Tibial artery (tissue), 4 donors: ENCODE measurements around the gene ALDH18A1.

Experiments
- DNase-seq, 2 donors: peaks; one replicate each; pipeline ENCODE4 v3.0.0-alpha.2; 2019
- H3K27ac ChIP-seq, 2 donors: fragments of 200-600 bp; sonication (generic) in 1 of 2; 1 replicate in 1 of 2; 2 replicates in 1 of 2; pipeline ENCODE4 v1.5.1; 2018 to 2019; ENCODE audit warnings: mild to moderate bottlenecking in 1 of 2
- H3K27me3 ChIP-seq, 2 donors: fragments of 200-600 bp; sonication (generic) in 1 of 2; one replicate each; pipeline versions ENCODE4 v1.5.1 to v1.6.0; 2016 to 2019
- H3K36me3 ChIP-seq, 3 donors: fragments of 200-600 bp; sonication (generic) in 2 of 3; one replicate each; pipeline ENCODE4 v1.5.1; 2016 to 2019; ENCODE audit warnings: mild to moderate bottlenecking in 2 of 3
- H3K4me1 ChIP-seq, 4 donors: fragments of 200-600 bp; sonication (generic) in 2 of 4; 1 replicate in 3 of 4; 2 replicates in 1 of 4; pipeline ENCODE4 v1.5.1; 2016 to 2019
- H3K4me3 ChIP-seq, 2 donors: fragments of 200-600 bp; sonication (generic) in 1 of 2; 1 replicate in 1 of 2; 2 replicates in 1 of 2; pipeline ENCODE4 v1.5.1; 2018 to 2019; ENCODE audit warnings: mild to moderate bottlenecking in 2 of 2
- H3K9me3 ChIP-seq, 3 donors: fragments of 200-600 bp; sonication (generic) in 1 of 3; one replicate each; pipeline ENCODE4 v1.5.1; 2016 to 2019
- CTCF ChIP-seq, 2 experiments: fragments of 200-600 bp in 1 of 2; fragments of 450-650 bp in 1 of 2; IDR thresholded peaks; one replicate each; pipeline ENCODE4 v1.5.1; 2017 to 2019; ENCODE audit warnings: antibody characterized with exemption in 2 of 2, mild to moderate bottlenecking in 1 of 2, moderate library complexity in 1 of 2
- intact Hi-C: fragments of 100-400 bp; cut with DNase I; formaldehyde crosslinking; loops from one replicate; pipeline ENCODE4 v1.15.0; 2023; ENCODE audit warnings: low total_unique reads

Gene ALDH18A1

GRCh38 chr10:95648138-95648537, 8.4 kb downstream of the ALDH18A1 start:
- Histone ChIP-seq H3K36me3 (peaks cover 26 to 76% (median 33%) of the 10 kb centered on the region in 3 donors), H3K9me3 (no peaks in the 10 kb centered on the region), H3K4me3 (no peak overlapping the region), H3K27me3 (no peaks in the 10 kb centered on the region), H3K27ac (no peak overlapping the region), H3K4me1 (no peaks in the 10 kb centered on the region)
- no peak for TF ChIP-seq CTCF (IDR thresholded peaks at IDR 0.05)
- intact Hi-C loops: no loop called here
- DNase-seq: no peak

- no peak for DNase-seq
- intact Hi-C loops: no loop called here
- no peak overlapping the region for H3K4me3 ChIP-seq
- H3K9me3 ChIP-seq: no peaks in the 10 kb centered on the region
- TF ChIP-seq CTCF (IDR thresholded peaks at IDR 0.05): no peak
- H3K27me3 ChIP-seq: no peaks in the 10 kb centered on the region
- peaks cover 17 to 76% (median 32%) of the 10 kb centered on the region in 3 donors for H3K36me3 ChIP-seq
- H3K4me1 ChIP-seq: no peaks in the 10 kb centered on the region
- H3K27ac ChIP-seq: no peak overlapping the region
Measured at GRCh38 chr10:95646160-95646559, 10.4 kb downstream of the ALDH18A1 start.

GRCh38 chr10:95644901-95645300, 11.6 kb downstream of the ALDH18A1 start:
- Histone ChIP-seq H3K4me3 (no peak overlapping the region), H3K27ac (no peak overlapping the region), H3K4me1 (no peaks in the 10 kb centered on the region), H3K36me3 (peaks cover 17 to 78% (median 40%) of the 10 kb centered on the region in 3 donors), H3K9me3 (no peaks in the 10 kb centered on the region), H3K27me3 (no peaks in the 10 kb centered on the region)
- DNase-seq: no peak
- intact Hi-C loops: no loop called here
- no peak for TF ChIP-seq CTCF (IDR thresholded peaks at IDR 0.05)

GRCh38 chr10:95640891-95641315, 15.6 kb downstream of the ALDH18A1 start:
- H3K27ac ChIP-seq: no peak overlapping the region
- intact Hi-C loops: no loop called here

GRCh38 chr10:95637911-95638310, 18.6 kb downstream of the ALDH18A1 start:
- no peak for TF ChIP-seq CTCF (IDR thresholded peaks at IDR 0.05)
- H3K4me1 ChIP-seq: no peaks in the 10 kb centered on the region

More at GRCh38 chr10:95640891-95641315, 15.6 kb downstream of the ALDH18A1 start:
- Histone ChIP-seq H3K36me3 (peaks cover 29 to 81% (median 64%) of the 10 kb centered on the region in 3 donors), H3K4me1 (no peaks in the 10 kb centered on the region), H3K4me3 (no peak overlapping the region), H3K27me3 (no peaks in the 10 kb centered on the region), H3K9me3 (no peaks in the 10 kb centered on the region)
- TF ChIP-seq CTCF (IDR thresholded peaks at IDR 0.05): no peak
- no peak for DNase-seq

GRCh38 chr10:95637140-95637539, 19.4 kb downstream of the ALDH18A1 start:
- no peak overlapping the region for H3K4me3 ChIP-seq
- no peaks in the 10 kb centered on the region for H3K9me3 ChIP-seq
- no peaks in the 10 kb centered on the region for H3K4me1 ChIP-seq
- DNase-seq: no peak
- intact Hi-C loops: no loop called here
- no peak overlapping the region for H3K27ac ChIP-seq
- no peaks in the 10 kb centered on the region for H3K27me3 ChIP-seq
- no peak for TF ChIP-seq CTCF (IDR thresholded peaks at IDR 0.05)
- peaks cover 55 to 88% (median 83%) of the 10 kb centered on the region in 3 donors for H3K36me3 ChIP-seq

More at GRCh38 chr10:95637911-95638310, 18.6 kb downstream of the ALDH18A1 start:
- intact Hi-C loops: no loop called here
- peaks cover 48 to 88% (median 83%) of the 10 kb centered on the region in 3 donors for H3K36me3 ChIP-seq
- no peak overlapping the region for H3K4me3 ChIP-seq
- H3K27ac ChIP-seq: no peak overlapping the region
- DNase-seq: no peak
- no peaks in the 10 kb centered on the region for H3K27me3 ChIP-seq
- no peaks in the 10 kb centered on the region for H3K9me3 ChIP-seq
